H9 (cell line): ENCODE measurements around the gene LKAAEAR1. TPM values are rescaled to one million over a fixed set of nuclear protein-coding genes. Genes with fewer than 3 reads are reported as not detected.

Experiments used
- DNase-seq: peaks from one replicate; pipeline ENCODE4 v3.0.0-alpha.2; 2017
- H2AFZ ChIP-seq: one replicate; pipeline ENCODE4 v1.6.1; 2013; ENCODE audit warnings: mild to moderate bottlenecking, low read length, control low read depth, moderate library complexity
- H2AK5ac ChIP-seq: 2 replicates; pipeline ENCODE4 v1.6.1; 2013; ENCODE audit warnings: low read length, control low read depth, mixed read lengths; ENCODE audit not compliant: insufficient read length
- H2BK120ac ChIP-seq: one replicate; pipeline ENCODE4 v1.6.1; 2013; ENCODE audit warnings: low read depth, mild to moderate bottlenecking, low read length, control low read depth, inconsistent platforms; ENCODE audit not compliant: poor library complexity, severe bottlenecking
- H2BK12ac ChIP-seq: 2 replicates; pipeline ENCODE4 v1.6.1; 2013; ENCODE audit warnings: low read length, control low read depth, mixed read lengths, low read depth; ENCODE audit not compliant: insufficient read length
- H2BK15ac ChIP-seq: 2 replicates; pipeline ENCODE4 v1.6.1; 2013; ENCODE audit warnings: low read depth, low read length, control low read depth
- H2BK20ac ChIP-seq: one replicate; pipeline ENCODE4 v1.6.1; 2013; ENCODE audit warnings: low read depth, mild to moderate bottlenecking, low read length, control low read depth, inconsistent platforms; ENCODE audit not compliant: poor library complexity, severe bottlenecking
- H2BK5ac ChIP-seq: 2 replicates; pipeline ENCODE4 v1.6.1; 2013; ENCODE audit warnings: low read length, control low read depth, mixed read lengths; ENCODE audit not compliant: insufficient read length
- H3K14ac ChIP-seq: 2 replicates; pipeline ENCODE4 v1.6.1; 2013; ENCODE audit warnings: low read length, control low read depth; ENCODE audit not compliant: insufficient read depth
- H3K18ac ChIP-seq: 2 replicates; pipeline ENCODE4 v1.6.1; 2013; ENCODE audit warnings: low read depth, mild to moderate bottlenecking, mixed read lengths, low read length, control low read depth; ENCODE audit not compliant: insufficient read length
- H3K23ac ChIP-seq: 2 replicates; pipeline ENCODE4 v1.6.1; 2013; ENCODE audit warnings: low read length, control low read depth, mixed read lengths, low read depth; ENCODE audit not compliant: insufficient read length
- H3K23me2 ChIP-seq: 2 replicates; pipeline ENCODE4 v1.6.1; 2013; ENCODE audit warnings: low read depth, mild to moderate bottlenecking, mixed read lengths, low read length, control low read depth; ENCODE audit not compliant: insufficient read length, poor library complexity, severe bottlenecking
- H3K27ac ChIP-seq: 2 replicates; pipeline ENCODE4 v1.5.1; 2013; ENCODE audit warnings: low read length, control low read depth, mixed read lengths, low read depth; ENCODE audit not compliant: insufficient read length
- H3K27me3 ChIP-seq: 2 replicates; pipeline ENCODE4 v1.6.1; 2013; ENCODE audit warnings: low read length, control low read depth, inconsistent platforms; ENCODE audit not compliant: insufficient read depth
- H3K4ac ChIP-seq: 2 replicates; pipeline ENCODE4 v1.6.1; 2013; ENCODE audit warnings: low read depth, mild to moderate bottlenecking, control low read depth, inconsistent platforms, low read length, moderate library complexity
- H3K4me1 ChIP-seq: 2 replicates; pipeline ENCODE4 v1.6.1; 2013; ENCODE audit warnings: low read length, control low read depth, inconsistent platforms; ENCODE audit not compliant: insufficient read depth
- H3K4me2 ChIP-seq: 2 replicates; pipeline ENCODE4 v1.6.1; 2013; ENCODE audit warnings: low read length, control low read depth, mixed read lengths; ENCODE audit not compliant: insufficient read length, insufficient read depth
- H3K56ac ChIP-seq: 2 replicates; pipeline ENCODE4 v1.6.1; 2013; ENCODE audit warnings: low read depth, mild to moderate bottlenecking, mixed read lengths, low read length, control low read depth; ENCODE audit not compliant: insufficient read length
- H3K79me1 ChIP-seq: 2 replicates; pipeline ENCODE4 v1.6.1; 2013; ENCODE audit warnings: low read depth, mild to moderate bottlenecking, moderate library complexity, low read length, control low read depth, inconsistent platforms; ENCODE audit not compliant: insufficient read depth, poor library complexity, severe bottlenecking
- H3K79me2 ChIP-seq: 2 replicates; pipeline ENCODE4 v1.6.1; 2013; ENCODE audit warnings: low read length, control low read depth, inconsistent platforms; ENCODE audit not compliant: insufficient read depth
- H3K9ac ChIP-seq: 2 replicates; pipeline ENCODE4 v1.6.1; 2013; ENCODE audit warnings: low read length, control low read depth, mixed read lengths; ENCODE audit not compliant: insufficient read length; ENCODE audit errors: extremely low read depth
- H3K9me3 ChIP-seq: one replicate; pipeline ENCODE4 v1.6.1; 2013; ENCODE audit warnings: low read depth, low read length, inconsistent platforms; ENCODE audit not compliant: control insufficient read depth
- H3T11ph ChIP-seq: one replicate; pipeline ENCODE4 v1.6.1; 2013; ENCODE audit warnings: mild to moderate bottlenecking, low read length, control low read depth, inconsistent platforms
- H4K20me1 ChIP-seq: one replicate; pipeline ENCODE4 v1.6.1; 2013; ENCODE audit not compliant: control insufficient read depth, insufficient read length, insufficient read depth
- H4K5ac ChIP-seq: 2 replicates; pipeline ENCODE4 v1.6.1; 2013; ENCODE audit warnings: low read depth, mild to moderate bottlenecking, mixed read lengths, low read length, control low read depth; ENCODE audit not compliant: insufficient read length
- H4K8ac ChIP-seq: replicated peaks from 2 replicates; pipeline ENCODE4 v1.6.1; 2013; ENCODE audit warnings: low read length, control low read depth, mixed read lengths, low read depth; ENCODE audit not compliant: insufficient read length
- H4K91ac ChIP-seq: 2 replicates; pipeline ENCODE4 v1.6.1; 2013; ENCODE audit warnings: low read depth, mild to moderate bottlenecking, moderate library complexity, mixed read lengths, low read length, control low read depth; ENCODE audit not compliant: insufficient read length
- H3K27ac Mint-ChIP-seq, 3 experiments: 2 replicates in 2 of 3; 3 replicates in 1 of 3; pipeline ENCODE4 v1.8.0; 2020 to 2021; ENCODE audit warnings: mixed read lengths in 3 of 3, mild to moderate bottlenecking in 1 of 3, moderate library complexity in 1 of 3
- H3K27me3 Mint-ChIP-seq: 2 replicates; pipeline ENCODE4 v1.8.0; 2021; ENCODE audit warnings: low read depth, mild to moderate bottlenecking, moderate library complexity, mixed read lengths
- H3K36me3 Mint-ChIP-seq, 3 experiments: 2 replicates in 2 of 3; 3 replicates in 1 of 3; pipeline ENCODE4 v1.8.0; 2020 to 2021; ENCODE audit warnings: low read depth in 3 of 3, mixed read lengths in 3 of 3; ENCODE audit not compliant: insufficient read depth in 1 of 3
- H3K4me1 Mint-ChIP-seq, 2 experiments: 2 replicates each; pipeline ENCODE4 v1.8.0; 2020; ENCODE audit warnings: mixed read lengths in 2 of 2
- H3K4me3 Mint-ChIP-seq, 2 experiments: 2 replicates in 1 of 2; 3 replicates in 1 of 2; pipeline ENCODE4 v1.8.0; 2020 to 2021; ENCODE audit warnings: mild to moderate bottlenecking in 2 of 2, mixed read lengths in 2 of 2, moderate library complexity in 1 of 2
- H3K9me3 Mint-ChIP-seq, 2 experiments: 2 replicates in 1 of 2; 3 replicates in 1 of 2; pipeline ENCODE4 v1.8.0; 2020; ENCODE audit warnings: mild to moderate bottlenecking in 2 of 2, mixed read lengths in 2 of 2, moderate library complexity in 1 of 2
- WGBS: extraction: QIAGEN DNeasy Blood & Tissue Kit; methylation state at CpG from one replicate; pipeline ENCODE4 v1.1.7; 2013; ENCODE audit warnings: missing lambda C conversion rate, low lambda C conversion rate, mixed read lengths; ENCODE audit not compliant: insufficient read length; ENCODE audit errors: extremely low coverage; 5-methylcytosine and 5-hydroxymethylcytosine counted together
- total RNA-seq: library from RNA; stranded (reverse); gene quantifications from 2 replicates; pipeline ENCODE4 v1.2.1, GENCODE V29; 2021
- TF ChIP-seq, protein P1 (sequence below): fragments of 200-600 bp; sonication (generic); conservative IDR thresholded peaks from 3 replicates; pipeline ENCODE4 v1.8.0; 2021; ENCODE audit warnings: antibody characterized with exemption, mild to moderate bottlenecking

Gene LKAAEAR1
- total RNA-seq, 1 experiment from 2014 or later = 0.39 TPM

- no peak overlapping the region for H2BK15ac ChIP-seq
- no peak overlapping the region for H2BK5ac ChIP-seq
- H4K20me1 ChIP-seq = no peaks in the 10 kb centered on the region
- no peak overlapping the region for H2BK12ac ChIP-seq
- Mint-ChIP-seq H3K27me3 (peaks cover 70% of the 10 kb centered on the region), H3K4me1 (peaks cover 26 to 29% of the 10 kb centered on the region in 2 experiments), H3K36me3 (peaks cover 0 to 2% (median 0%) of the 10 kb centered on the region in 3 experiments; a peak in 2 of 7 replicates), H3K9me3 (0 out of 5 replicates have a peak, but pooled peaks cover 0 to 3% of the 10 kb centered on the region in 2 experiments), H3K4me3 (peak overlapping the region; percentile 37 to 63; a peak in 3 of 5 replicates), H3K27ac (no peak overlapping the region)
- H2BK20ac ChIP-seq = no peak overlapping the region
- DNase-seq = no peak
- H2AK5ac ChIP-seq = no peak overlapping the region
- TF ChIP-seq, protein P1, sequence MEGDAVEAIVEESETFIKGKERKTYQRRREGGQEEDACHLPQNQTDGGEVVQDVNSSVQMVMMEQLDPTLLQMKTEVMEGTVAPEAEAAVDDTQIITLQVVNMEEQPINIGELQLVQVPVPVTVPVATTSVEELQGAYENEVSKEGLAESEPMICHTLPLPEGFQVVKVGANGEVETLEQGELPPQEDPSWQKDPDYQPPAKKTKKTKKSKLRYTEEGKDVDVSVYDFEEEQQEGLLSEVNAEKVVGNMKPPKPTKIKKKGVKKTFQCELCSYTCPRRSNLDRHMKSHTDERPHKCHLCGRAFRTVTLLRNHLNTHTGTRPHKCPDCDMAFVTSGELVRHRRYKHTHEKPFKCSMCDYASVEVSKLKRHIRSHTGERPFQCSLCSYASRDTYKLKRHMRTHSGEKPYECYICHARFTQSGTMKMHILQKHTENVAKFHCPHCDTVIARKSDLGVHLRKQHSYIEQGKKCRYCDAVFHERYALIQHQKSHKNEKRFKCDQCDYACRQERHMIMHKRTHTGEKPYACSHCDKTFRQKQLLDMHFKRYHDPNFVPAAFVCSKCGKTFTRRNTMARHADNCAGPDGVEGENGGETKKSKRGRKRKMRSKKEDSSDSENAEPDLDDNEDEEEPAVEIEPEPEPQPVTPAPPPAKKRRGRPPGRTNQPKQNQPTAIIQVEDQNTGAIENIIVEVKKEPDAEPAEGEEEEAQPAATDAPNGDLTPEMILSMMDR = no peak
- no peak overlapping the region for H2AFZ ChIP-seq
- H3T11ph ChIP-seq = no peak overlapping the region
- no peak overlapping the region for H3K9ac ChIP-seq
- H3K4ac ChIP-seq = no peak overlapping the region
- no peak overlapping the region for H4K8ac ChIP-seq
- H4K91ac ChIP-seq = no peak overlapping the region
- WGBS = no CpG with 5 or more reads among the region's 16 CpGs
- no peaks in the 10 kb centered on the region for H3K9me3 ChIP-seq
- no peaks in the 10 kb centered on the region for H3K79me2 ChIP-seq
- H3K27ac ChIP-seq = no peak overlapping the region
- peaks cover 26% of the 10 kb centered on the region; the same call in 1 of the 2 replicates for H3K27me3 ChIP-seq
- H4K5ac ChIP-seq = no peak overlapping the region
- no peak overlapping the region for H3K4me2 ChIP-seq
- no peak overlapping the region for H2BK120ac ChIP-seq
- no peak overlapping the region for H3K23ac ChIP-seq
- no peak overlapping the region for H3K14ac ChIP-seq
- H3K18ac ChIP-seq = no peak overlapping the region
- no peaks in the 10 kb centered on the region for H3K4me1 ChIP-seq
- H3K79me1 ChIP-seq = no peaks in the 10 kb centered on the region
- H3K23me2 ChIP-seq = no peaks in the 10 kb centered on the region
- H3K56ac ChIP-seq = no peak overlapping the region
These were observed 34.3 kb downstream of the LKAAEAR1 start for GRCh38 chr20:64049878-64050260.
